ENCODE results near the gene DOCK1.
"Not testable (repeated sequence)": the region's sequence is repeated elsewhere in the genome, so short reads cannot be mapped to it uniquely, and the experiment has no call there.

The DOCK1 gene

DNA sequence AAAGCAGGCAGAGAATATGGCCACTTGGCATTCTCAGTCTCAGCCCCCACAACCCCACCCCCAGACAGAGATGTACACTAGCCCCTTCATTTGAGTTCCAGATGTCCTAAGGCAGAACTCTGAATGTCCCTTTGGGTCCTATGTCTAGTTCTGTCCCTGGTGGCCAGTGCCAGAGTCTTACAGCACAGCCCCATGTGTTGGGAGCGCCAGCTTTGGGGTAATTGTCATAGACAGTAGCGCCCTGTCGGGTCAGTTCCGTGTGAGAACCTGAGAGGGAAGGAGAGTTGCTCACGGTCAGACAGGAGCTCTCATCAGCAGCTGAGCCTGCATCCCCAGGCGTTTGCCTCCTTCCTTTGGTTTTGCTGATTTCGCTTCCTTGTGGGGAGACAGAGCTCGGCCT lies 386.1 kb downstream of the DOCK1 start:
- no peaks in the 10 kb centered on the region for H3K4me1 ChIP-seq (ENCODE audit: control insufficient read depth, insufficient read depth, low read length)
- no peaks in the 10 kb centered on the region for H3K27me3 ChIP-seq (ENCODE audit: control insufficient read depth, insufficient read depth, low read length, poor library complexity, severe bottlenecking)
- H3K4me3 ChIP-seq (ENCODE audit: insufficient read depth, low read depth, low read length), result no peak overlapping the region
- H3K36me3 ChIP-seq (ENCODE audit: control insufficient read depth, insufficient read depth, low read length), result no peaks in the 10 kb centered on the region
- WGBS, 2 experiments, result 87 to 92% methylated on average over 8 of the region's 8 CpGs
- H3K27ac ChIP-seq (ENCODE audit: insufficient read depth, low read depth, low read length, poor library complexity, severe bottlenecking), result no peak overlapping the region
- H3K9me3 ChIP-seq (ENCODE audit: control insufficient read depth, low read length), result no peaks in the 10 kb centered on the region

DNA sequence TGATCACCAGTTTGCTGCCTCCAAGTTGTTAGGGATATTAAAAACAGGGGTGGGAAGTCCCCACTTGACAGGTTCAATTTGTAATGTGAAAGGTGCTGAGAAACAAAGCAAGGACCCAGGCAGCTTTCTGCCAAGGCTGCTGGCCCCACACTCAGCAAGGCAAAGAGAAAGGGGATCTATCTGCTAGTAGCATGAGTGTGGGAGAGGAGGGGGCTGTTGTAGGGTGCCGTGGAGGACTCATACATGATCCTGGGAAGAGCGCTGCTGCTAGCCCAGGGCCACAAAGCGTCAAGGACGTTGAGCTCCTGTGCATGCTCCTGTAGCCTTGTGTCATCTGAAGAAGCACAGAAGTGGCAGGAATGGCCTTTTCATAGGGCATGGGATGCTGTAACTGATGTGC lies 387.7 kb downstream of the DOCK1 start:
- Histone ChIP-seq H3K27me3 (ENCODE audit: control insufficient read depth, insufficient read depth, low read length, poor library complexity, severe bottlenecking) (no peaks in the 10 kb centered on the region), H3K4me3 (ENCODE audit: insufficient read depth, low read depth, low read length) (no peak overlapping the region), H3K27ac (ENCODE audit: insufficient read depth, low read depth, low read length, poor library complexity, severe bottlenecking) (no peak overlapping the region), H3K4me1 (ENCODE audit: control insufficient read depth, insufficient read depth, low read length) (no peaks in the 10 kb centered on the region), H3K9me3 (ENCODE audit: control insufficient read depth, low read length) (no peaks in the 10 kb centered on the region), H3K36me3 (ENCODE audit: control insufficient read depth, insufficient read depth, low read length) (no peaks in the 10 kb centered on the region)
- 94 to 98% methylated on average over 4 of the region's 4 CpGs for WGBS, 2 experiments

DNA sequence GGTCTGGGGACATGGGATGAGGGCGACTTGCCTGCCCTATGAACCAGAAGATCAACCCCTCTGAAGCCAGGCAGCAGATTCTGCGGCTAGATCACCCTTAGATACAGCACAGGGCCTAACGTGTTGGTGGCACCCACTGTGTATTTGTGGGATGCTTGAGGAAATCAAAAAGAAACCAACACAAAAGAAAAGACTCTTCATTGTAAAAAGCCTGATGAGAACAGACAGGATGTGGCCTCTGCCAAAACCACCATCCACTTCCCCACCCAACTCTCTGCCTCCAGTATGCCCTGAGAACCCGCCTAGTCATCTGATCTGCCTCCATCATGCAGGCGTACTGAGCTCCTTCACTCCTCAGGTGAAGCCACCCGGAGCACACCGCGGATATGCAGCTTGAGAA lies 388.4 kb downstream of the DOCK1 start:
- Histone ChIP-seq H3K27me3 (ENCODE audit: control insufficient read depth, insufficient read depth, low read length, poor library complexity, severe bottlenecking) (no peaks in the 10 kb centered on the region), H3K4me3 (ENCODE audit: insufficient read depth, low read depth, low read length) (no peak overlapping the region), H3K36me3 (ENCODE audit: control insufficient read depth, insufficient read depth, low read length) (no peaks in the 10 kb centered on the region), H3K9me3 (ENCODE audit: control insufficient read depth, low read length) (no peaks in the 10 kb centered on the region), H3K4me1 (ENCODE audit: control insufficient read depth, insufficient read depth, low read length) (no peaks in the 10 kb centered on the region), H3K27ac (ENCODE audit: insufficient read depth, low read depth, low read length, poor library complexity, severe bottlenecking) (no peak overlapping the region)
- WGBS, 2 experiments, result 94 to 95% methylated on average over 8 of the region's 8 CpGs

DNA sequence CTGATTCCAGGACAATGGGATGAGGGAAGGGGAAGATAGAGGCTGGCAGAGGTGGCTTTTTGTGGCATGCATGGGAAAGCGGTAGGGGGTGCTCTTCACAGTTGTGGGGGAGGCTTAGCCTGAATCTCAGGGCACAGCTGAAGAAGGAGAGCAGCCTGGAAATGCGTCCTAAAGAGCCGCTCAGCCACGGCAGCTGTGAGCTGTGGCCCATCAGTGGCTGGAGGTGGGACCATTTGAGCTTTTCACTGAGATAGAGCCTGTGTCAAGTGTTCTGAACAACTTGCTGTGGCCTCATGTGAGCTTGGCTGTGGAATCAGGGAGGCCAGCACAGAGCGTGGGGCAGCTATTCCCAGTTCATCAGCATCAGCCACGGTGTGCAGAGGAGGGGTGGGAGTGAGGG lies 391.5 kb downstream of the DOCK1 start:
- Histone ChIP-seq H3K4me1 (ENCODE audit: control insufficient read depth, insufficient read depth, low read length) (no peaks in the 10 kb centered on the region), H3K27me3 (ENCODE audit: control insufficient read depth, insufficient read depth, low read length, poor library complexity, severe bottlenecking) (no peaks in the 10 kb centered on the region), H3K9me3 (ENCODE audit: control insufficient read depth, low read length) (no peaks in the 10 kb centered on the region), H3K27ac (ENCODE audit: insufficient read depth, low read depth, low read length, poor library complexity, severe bottlenecking) (no peak overlapping the region), H3K36me3 (ENCODE audit: control insufficient read depth, insufficient read depth, low read length) (no peaks in the 10 kb centered on the region), H3K4me3 (ENCODE audit: insufficient read depth, low read depth, low read length) (no peak overlapping the region)
- 91% methylated on average over 6 of the region's 6 CpGs for WGBS, 2 experiments

DNA sequence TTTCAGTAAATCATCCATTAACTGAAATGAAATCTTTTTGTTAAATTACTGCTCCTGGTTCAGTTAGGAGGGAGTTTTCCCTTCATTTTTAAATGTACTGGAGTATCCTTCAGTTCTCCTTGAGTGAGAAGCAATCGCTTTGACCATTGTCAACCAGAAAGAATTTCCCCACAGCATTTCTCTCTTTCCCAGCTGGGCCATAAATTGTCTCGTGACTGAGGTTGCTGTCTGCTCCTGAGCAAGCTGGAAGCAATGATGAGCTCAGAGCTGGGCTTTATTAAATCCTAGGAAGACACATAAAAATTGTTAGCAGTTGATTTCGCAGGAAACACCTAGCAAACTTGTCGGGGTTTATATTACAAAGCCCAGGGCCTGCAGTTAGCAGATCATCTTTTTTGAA lies 393.2 kb downstream of the DOCK1 start:
- Histone ChIP-seq H3K27ac (ENCODE audit: insufficient read depth, low read depth, low read length, poor library complexity, severe bottlenecking) (no peak overlapping the region), H3K27me3 (ENCODE audit: control insufficient read depth, insufficient read depth, low read length, poor library complexity, severe bottlenecking) (no peaks in the 10 kb centered on the region), H3K36me3 (ENCODE audit: control insufficient read depth, insufficient read depth, low read length) (no peaks in the 10 kb centered on the region), H3K9me3 (ENCODE audit: control insufficient read depth, low read length) (no peaks in the 10 kb centered on the region), H3K4me3 (ENCODE audit: insufficient read depth, low read depth, low read length) (no peak overlapping the region), H3K4me1 (ENCODE audit: control insufficient read depth, insufficient read depth, low read length) (no peaks in the 10 kb centered on the region)
- WGBS, 2 experiments, result 92 to 97% methylated on average over 4 of the region's 4 CpGs

DNA sequence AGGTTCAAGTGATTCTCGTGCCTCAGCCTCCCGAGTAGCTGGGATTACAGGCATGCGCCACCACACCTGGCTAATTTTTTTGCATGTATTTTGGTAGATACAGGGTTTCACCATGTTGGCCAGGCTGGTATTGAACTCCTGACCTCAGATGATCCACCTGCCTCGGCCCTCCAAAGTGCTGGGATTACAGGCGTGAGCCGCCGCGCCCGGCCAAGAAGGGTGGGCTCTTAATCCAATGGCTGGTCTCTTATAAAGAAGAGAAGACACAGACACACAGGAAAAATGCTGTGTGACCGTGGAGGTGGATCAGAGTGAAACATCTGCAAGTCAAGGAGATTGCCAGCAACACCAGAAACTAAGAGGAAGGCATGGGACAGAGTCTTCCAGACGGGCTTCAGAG lies 394.0 kb downstream of the DOCK1 start:
- H3K9me3 ChIP-seq (ENCODE audit: control insufficient read depth, low read length); H3K27ac ChIP-seq (ENCODE audit: insufficient read depth, low read depth, low read length, poor library complexity, severe bottlenecking); H3K4me3 ChIP-seq (ENCODE audit: insufficient read depth, low read depth, low read length); H3K4me1 ChIP-seq (ENCODE audit: control insufficient read depth, insufficient read depth, low read length); H3K27me3 ChIP-seq (ENCODE audit: control insufficient read depth, insufficient read depth, low read length, poor library complexity, severe bottlenecking); H3K36me3 ChIP-seq (ENCODE audit: control insufficient read depth, insufficient read depth, low read length): not testable (repeated sequence)
- 93 to 95% methylated on average over 11 of the region's 11 CpGs for WGBS, 2 experiments

DNA sequence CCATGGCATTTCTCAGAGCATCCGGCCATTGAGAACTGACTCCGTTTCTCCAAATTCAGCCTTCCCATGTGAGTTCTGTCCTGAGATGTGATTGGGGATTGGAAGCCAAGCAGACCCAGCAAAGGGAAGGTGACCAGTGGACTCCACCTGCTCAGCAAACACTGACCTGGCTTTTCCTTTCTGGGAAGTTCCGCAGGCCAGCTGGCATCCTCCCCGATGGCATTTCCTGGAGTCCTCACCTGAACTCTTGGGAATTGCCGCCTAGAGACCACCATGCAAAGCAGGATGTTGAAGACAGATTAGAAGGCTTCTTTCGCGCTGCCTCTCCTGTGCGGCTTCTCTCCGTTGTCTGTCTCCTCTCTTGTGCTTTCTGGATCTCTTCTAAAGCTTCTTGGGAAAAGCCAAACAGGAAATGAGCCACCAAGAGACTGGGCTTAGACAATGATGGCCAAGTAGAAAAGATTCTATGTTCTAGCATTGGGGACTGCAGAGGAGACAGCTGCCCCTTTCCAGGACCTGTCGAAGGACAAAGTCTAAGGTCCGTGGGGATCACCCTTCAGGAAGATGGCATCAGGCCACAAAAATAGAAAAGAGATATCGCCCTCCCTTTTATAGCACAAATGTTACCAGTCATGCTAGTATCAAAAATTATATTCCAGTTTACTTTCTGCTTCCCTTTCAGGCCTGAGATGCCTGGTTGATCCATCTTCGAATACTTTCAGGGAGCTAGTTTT lies 394.9 kb downstream of the DOCK1 start:
- H3K27ac ChIP-seq (ENCODE audit: insufficient read depth, low read depth, low read length, poor library complexity, severe bottlenecking), result no peak overlapping the region
- 95% methylated on average over 13 of the region's 13 CpGs for WGBS, 2 experiments

DNA sequence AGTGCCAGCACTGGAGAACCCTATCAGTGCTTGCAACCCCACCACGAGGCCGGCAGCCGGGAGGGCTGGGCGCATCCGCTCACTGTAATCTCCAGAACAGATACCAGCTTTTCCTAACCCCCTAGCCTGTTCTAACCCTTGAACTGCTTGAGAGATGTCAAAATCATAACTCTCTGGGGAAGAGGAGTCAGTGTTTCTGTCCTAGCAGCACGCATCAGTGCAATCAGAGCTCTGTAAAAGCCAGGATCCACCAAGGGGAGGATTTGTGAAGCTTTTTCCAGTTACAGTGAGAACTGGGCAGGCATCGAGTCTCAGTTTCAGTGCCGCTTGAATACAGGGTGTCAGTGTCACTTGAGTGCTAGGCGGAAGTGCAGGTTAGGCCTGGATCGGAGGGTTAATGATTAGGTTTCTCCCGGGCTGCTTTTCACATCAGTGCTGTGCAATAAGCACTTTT lies 395.7 kb downstream of the DOCK1 start:
- Histone ChIP-seq H3K4me1 (ENCODE audit: control insufficient read depth, insufficient read depth, low read length) (no peaks in the 10 kb centered on the region), H3K27ac (ENCODE audit: insufficient read depth, low read depth, low read length, poor library complexity, severe bottlenecking) (no peak overlapping the region), H3K4me3 (ENCODE audit: insufficient read depth, low read depth, low read length) (no peak overlapping the region), H3K36me3 (ENCODE audit: control insufficient read depth, insufficient read depth, low read length) (no peaks in the 10 kb centered on the region), H3K9me3 (ENCODE audit: control insufficient read depth, low read length) (no peaks in the 10 kb centered on the region), H3K27me3 (ENCODE audit: control insufficient read depth, insufficient read depth, low read length, poor library complexity, severe bottlenecking) (no peaks in the 10 kb centered on the region)
- WGBS, 2 experiments, result 91 to 92% methylated on average over 11 of the region's 11 CpGs

More for the DNA sequence above, 394.9 kb downstream of the DOCK1 start:
- H3K4me1 ChIP-seq (ENCODE audit: control insufficient read depth, insufficient read depth, low read length), result no peaks in the 10 kb centered on the region
- H3K4me3 ChIP-seq (ENCODE audit: insufficient read depth, low read depth, low read length), result no peak overlapping the region
- no peaks in the 10 kb centered on the region for H3K9me3 ChIP-seq (ENCODE audit: control insufficient read depth, low read length)
- H3K36me3 ChIP-seq (ENCODE audit: control insufficient read depth, insufficient read depth, low read length), result no peaks in the 10 kb centered on the region
- no peaks in the 10 kb centered on the region for H3K27me3 ChIP-seq (ENCODE audit: control insufficient read depth, insufficient read depth, low read length, poor library complexity, severe bottlenecking)

DNA sequence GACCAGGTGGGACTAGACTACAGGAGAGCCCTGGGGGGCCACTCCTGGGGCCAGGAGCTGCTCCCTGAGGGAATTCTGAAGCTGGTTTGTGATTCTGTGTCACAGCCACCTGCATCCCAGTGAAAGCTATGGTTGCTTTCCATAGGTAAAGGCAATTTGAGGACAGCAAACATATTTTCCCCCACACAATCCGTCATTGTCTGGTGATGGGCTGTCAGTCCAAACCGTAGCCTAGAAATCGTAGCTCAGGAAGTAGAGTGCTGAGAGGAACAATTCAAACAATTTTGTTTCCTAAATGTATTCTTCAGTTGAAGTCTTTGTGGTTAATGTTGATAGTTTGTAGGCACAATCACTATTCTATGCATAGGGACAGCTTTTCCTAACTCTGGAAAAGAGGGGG lies 397.1 kb downstream of the DOCK1 start:
- Histone ChIP-seq H3K27ac (ENCODE audit: insufficient read depth, low read depth, low read length, poor library complexity, severe bottlenecking) (no peak overlapping the region), H3K4me1 (ENCODE audit: control insufficient read depth, insufficient read depth, low read length) (no peaks in the 10 kb centered on the region), H3K27me3 (ENCODE audit: control insufficient read depth, insufficient read depth, low read length, poor library complexity, severe bottlenecking) (no peaks in the 10 kb centered on the region), H3K36me3 (ENCODE audit: control insufficient read depth, insufficient read depth, low read length) (no peaks in the 10 kb centered on the region), H3K4me3 (ENCODE audit: insufficient read depth, low read depth, low read length) (no peak overlapping the region), H3K9me3 (ENCODE audit: control insufficient read depth, low read length) (no peaks in the 10 kb centered on the region)
- WGBS, 2 experiments, result 81 to 91% methylated on average over 3 of the region's 3 CpGs

DNA sequence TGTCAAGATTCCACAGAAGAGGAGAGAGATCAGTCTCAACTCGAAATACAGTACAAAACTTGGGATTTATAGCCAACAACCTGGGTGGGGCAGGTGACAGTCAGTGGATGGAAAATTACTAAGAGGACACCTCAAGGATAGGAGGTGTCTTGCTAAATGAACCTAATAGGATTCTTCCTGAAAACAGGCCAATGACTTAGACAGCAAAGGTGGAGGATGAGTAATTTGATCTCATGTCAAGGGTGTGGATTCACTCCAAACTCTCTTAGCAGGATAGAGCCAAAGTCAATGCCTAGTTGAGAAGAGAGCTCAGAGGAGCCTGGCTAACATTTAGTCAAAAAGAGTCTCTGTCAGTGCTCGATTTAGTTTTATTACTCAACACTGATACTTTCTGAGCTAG lies 397.9 kb downstream of the DOCK1 start:
- WGBS, 2 experiments, result 88 to 89% methylated on average over 2 of the region's 2 CpGs
- no peak overlapping the region for H3K4me3 ChIP-seq (ENCODE audit: insufficient read depth, low read depth, low read length)
- H3K27me3 ChIP-seq (ENCODE audit: control insufficient read depth, insufficient read depth, low read length, poor library complexity, severe bottlenecking), result no peaks in the 10 kb centered on the region
- H3K27ac ChIP-seq (ENCODE audit: insufficient read depth, low read depth, low read length, poor library complexity, severe bottlenecking), result no peak overlapping the region
- H3K4me1 ChIP-seq (ENCODE audit: control insufficient read depth, insufficient read depth, low read length), result no peaks in the 10 kb centered on the region
- H3K36me3 ChIP-seq (ENCODE audit: control insufficient read depth, insufficient read depth, low read length), result no peaks in the 10 kb centered on the region
- H3K9me3 ChIP-seq (ENCODE audit: control insufficient read depth, low read length), result no peaks in the 10 kb centered on the region

DNA sequence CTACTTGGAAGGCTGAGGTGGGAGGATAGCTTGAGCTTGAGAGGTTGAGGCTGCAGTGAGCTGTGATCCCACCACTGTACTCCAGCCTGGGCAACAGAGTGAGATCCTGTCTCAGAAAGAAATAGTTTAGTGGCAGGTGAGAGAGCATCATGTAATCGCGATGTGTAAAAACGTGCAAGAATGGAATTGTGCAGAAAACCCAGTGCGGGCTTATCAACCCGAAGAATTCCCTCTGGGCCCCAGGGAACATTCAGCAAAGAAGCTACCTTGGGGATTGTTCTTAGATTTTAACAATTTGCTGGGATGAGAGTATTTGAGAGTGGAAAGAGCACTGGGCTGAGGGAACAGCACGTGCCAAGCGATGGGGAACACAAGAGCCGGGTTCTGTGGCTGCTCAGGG lies 398.5 kb downstream of the DOCK1 start:
- Histone ChIP-seq H3K27me3 (ENCODE audit: control insufficient read depth, insufficient read depth, low read length, poor library complexity, severe bottlenecking) (no peaks in the 10 kb centered on the region), H3K4me1 (ENCODE audit: control insufficient read depth, insufficient read depth, low read length) (no peaks in the 10 kb centered on the region), H3K4me3 (ENCODE audit: insufficient read depth, low read depth, low read length) (no peak overlapping the region), H3K27ac (ENCODE audit: insufficient read depth, low read depth, low read length, poor library complexity, severe bottlenecking) (no peak overlapping the region), H3K9me3 (ENCODE audit: control insufficient read depth, low read length) (no peaks in the 10 kb centered on the region), H3K36me3 (ENCODE audit: control insufficient read depth, insufficient read depth, low read length) (no peaks in the 10 kb centered on the region)
- 95 to 96% methylated on average over 8 of the region's 8 CpGs for WGBS, 2 experiments

Data from ectodermal cell (in vitro differentiated cells).